Right lung (tissue), 5 donors: ENCODE data around the gene ZNF236. TPM values are rescaled to one million over a fixed set of nuclear protein-coding genes. Genes with fewer than 3 reads are reported as not detected.

Experiments used
- DNase-seq, 2 donors: peaks; one replicate each; pipeline ENCODE4 v3.0.0-alpha.2; 2013
- polyA plus RNA-seq, 5 donors: library from polyadenylated mRNA; unstranded; fragments of 120-200 nt; gene quantifications; one replicate each; pipeline versions ENCODE4 v1.2.1 to v1.2.3, GENCODE V29; 2013; ENCODE audit warnings: inconsistent platforms in 1 of 5, low replicate concordance in 1 of 5; ENCODE audit not compliant: insufficient read length in 5 of 5, insufficient read depth in 1 of 5

ZNF236 gene
- polyA plus RNA-seq, 5 donors, result 8.9 to 12.5 (median 11.1) TPM

GRCh38 chr18:76905821-76906220, 83.5 kb downstream of the ZNF236 start:
- no peak for DNase-seq

- no peak for DNase-seq
These were observed 85.9 kb downstream of the ZNF236 start for GRCh38 chr18:76908277-76908676.

GRCh38 chr18:76909439-76909838, 87.1 kb downstream of the ZNF236 start:
- DNase-seq, result no peak

- no peak for DNase-seq
These were observed 89.1 kb downstream of the ZNF236 start for GRCh38 chr18:76911440-76911839.

- DNase-seq, result no peak
These were observed 91.2 kb downstream of the ZNF236 start for GRCh38 chr18:76913583-76913982.

- DNase-seq, result no peak
These were observed 92.0 kb downstream of the ZNF236 start for GRCh38 chr18:76914314-76914713.

- no peak for DNase-seq
These were observed 92.4 kb downstream of the ZNF236 start for GRCh38 chr18:76914796-76915195.

GRCh38 chr18:76915456-76915855, 93.1 kb downstream of the ZNF236 start:
- DNase-seq, result peak in 1 of 2 donors; percentile 62

GRCh38 chr18:76920974-76921373, 98.6 kb downstream of the ZNF236 start:
- DNase-seq, result no peak

GRCh38 chr18:76922107-76922506, 99.8 kb downstream of the ZNF236 start:
- DNase-seq, result peak; percentile 57 to 76

- no peak for DNase-seq
These were observed 101.2 kb downstream of the ZNF236 start for GRCh38 chr18:76923485-76924085.

GRCh38 chr18:76925501-76925900, 103.1 kb downstream of the ZNF236 start:
- no peak for DNase-seq

GRCh38 chr18:76927223-76927725, 104.9 kb downstream of the ZNF236 start:
- DNase-seq, result no peak

- DNase-seq, result no peak
These were observed 106.0 kb downstream of the ZNF236 start for GRCh38 chr18:76928179-76928868.

- DNase-seq, result no peak
These were observed 108.8 kb downstream of the ZNF236 start for GRCh38 chr18:76931171-76931570.

GRCh38 chr18:76932026-76932819, 109.9 kb downstream of the ZNF236 start:
- peak; percentile 80 to 85 for DNase-seq

- no peak for DNase-seq
These were observed 113.5 kb downstream of the ZNF236 start for GRCh38 chr18:76935722-76936337.

GRCh38 chr18:76936877-76937276, 114.5 kb downstream of the ZNF236 start:
- no peak for DNase-seq

- DNase-seq, result no peak
These were observed 115.2 kb downstream of the ZNF236 start for GRCh38 chr18:76937597-76937996.

- DNase-seq, result no peak
These were observed 116.3 kb downstream of the ZNF236 start for GRCh38 chr18:76938619-76939018.

GRCh38 chr18:76941284-76941683, 118.9 kb downstream of the ZNF236 start:
- no peak for DNase-seq
